Brain microvascular endothelial cell (primary cell): ENCODE results near the gene MAPKAPK2.
"Not testable (repeated sequence)": the region's sequence is repeated elsewhere in the genome, so short reads cannot be mapped to it uniquely, and the experiment has no call there.

ENCODE experiments used
- DNase-seq: peaks from one replicate; pipeline ENCODE4 v3.0.0-alpha.2; 2020
- H3K27ac ChIP-seq: fragments of 250-450 bp; sonication (Bioruptor Pico); 2 replicates; pipeline ENCODE4 v1.5.1; 2020; ENCODE audit warnings: mild to moderate bottlenecking, moderate library complexity
- H3K27me3 ChIP-seq: fragments of 250-450 bp; sonication (Bioruptor Pico); replicated peaks from 2 replicates; pipeline ENCODE4 v1.5.1; 2020; ENCODE audit warnings: mild to moderate bottlenecking
- H3K36me3 ChIP-seq: fragments of 250-450 bp; sonication (Bioruptor Pico); replicated peaks from 2 replicates; pipeline ENCODE4 v1.5.1; 2020; ENCODE audit warnings: mild to moderate bottlenecking
- H3K4me3 ChIP-seq: 2 replicates; pipeline ENCODE4 v1.5.1; 2011; ENCODE audit warnings: low read depth, mild to moderate bottlenecking, control low read depth, low read length, moderate library complexity
- CTCF ChIP-seq: IDR thresholded peaks from 2 replicates; pipeline ENCODE4 v1.5.1; 2011; ENCODE audit warnings: low read depth, mild to moderate bottlenecking, moderate library complexity, low read length, control low read depth, inconsistent platforms; ENCODE audit errors: missing control alignments
- in situ Hi-C: cut with HindIII; loops from 2 replicates; pipeline ENCODE4 v1.10.0; 2017; ENCODE audit warnings: low sequenced_read_pairs, low pct_ligation_motif_present

Gene MAPKAPK2

DNA sequence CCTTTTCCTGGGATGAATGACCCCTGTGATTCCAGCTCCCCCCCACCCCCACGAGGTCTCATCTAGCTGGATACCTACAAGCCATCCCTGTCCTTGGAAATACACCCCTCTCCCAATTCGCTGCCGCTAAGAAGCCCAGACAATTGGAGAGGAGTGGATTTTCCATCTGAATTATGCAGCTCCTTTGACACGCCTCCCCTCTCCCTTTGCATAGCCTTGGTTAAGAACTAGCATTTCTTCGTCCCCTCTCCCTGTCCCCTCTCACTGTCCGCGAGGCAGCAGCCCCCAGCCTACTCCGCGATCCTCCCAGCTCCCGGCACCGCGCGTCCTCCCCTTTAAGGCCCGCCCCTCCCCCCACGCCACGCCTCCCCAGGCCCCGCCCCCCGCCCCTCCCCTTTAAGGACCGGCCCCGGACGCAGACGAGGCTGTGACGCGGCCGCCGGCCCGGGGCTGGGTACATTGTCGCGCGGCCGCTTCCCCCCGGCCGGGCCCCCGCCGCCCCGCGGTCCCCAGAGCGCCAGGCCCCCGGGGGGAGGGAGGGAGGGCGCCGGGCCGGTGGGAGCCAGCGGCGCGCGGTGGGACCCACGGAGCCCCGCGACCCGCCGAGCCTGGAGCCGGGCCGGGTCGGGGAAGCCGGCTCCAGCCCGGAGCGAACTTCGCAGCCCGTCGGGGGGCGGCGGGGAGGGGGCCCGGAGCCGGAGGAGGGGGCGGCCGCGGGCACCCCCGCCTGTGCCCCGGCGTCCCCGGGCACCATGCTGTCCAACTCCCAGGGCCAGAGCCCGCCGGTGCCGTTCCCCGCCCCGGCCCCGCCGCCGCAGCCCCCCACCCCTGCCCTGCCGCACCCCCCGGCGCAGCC lies at the start of gene MAPKAPK2:
Gene MAPKAPK2, plus strand, starts transcription at position 428 of the 856 bp plus-strand sequence. Its CDS starts 325 bp downstream, at position 753.
- no peak for DNase-seq
- Histone ChIP-seq H3K27ac (peak within 1 kb of the TSS; percentile 82), H3K27me3 (peaks cover 4% of the 10 kb centered on the region), H3K4me3 (peak within 1 kb of the TSS; percentile 92), H3K36me3 (no peaks in the 10 kb centered on the region)
- no peak for TF ChIP-seq CTCF
- in situ Hi-C loops: no loop called here

- DNase-seq: peak; percentile 93
- Histone ChIP-seq H3K4me3 (peak within 1 kb of the TSS; percentile 87), H3K36me3 (peaks cover 2% of the 10 kb centered on the region), H3K27ac (peak within 1 kb of the TSS; percentile 67), H3K27me3 (no peaks in the 10 kb centered on the region)
- peak; percentile 3 for TF ChIP-seq CTCF
- in situ Hi-C loops: no loop called here
Measured at GRCh38 chr1:206635080-206635977, 49.4 kb upstream of the MAPKAPK2 start, which contains the start of gene DYRK3. DYRK3 (plus strand) TSS chr1:206635536; CDS start chr1:206635704, 168 bp downstream.

GRCh38 chr1:206635978-206636345 lies 48.7 kb upstream of the MAPKAPK2 start:
- H3K4me3 ChIP-seq: peak overlapping the region; percentile 87
- peak overlapping the region; percentile 67 for H3K27ac ChIP-seq
- DNase-seq: no peak
- no peak for TF ChIP-seq CTCF
- no peaks in the 10 kb centered on the region for H3K27me3 ChIP-seq
- in situ Hi-C loops: no loop called here
- H3K36me3 ChIP-seq: peaks cover 2% of the 10 kb centered on the region

GRCh38 chr1:206636671-206637070 lies 48.0 kb upstream of the MAPKAPK2 start:
- peaks cover 2% of the 10 kb centered on the region for H3K36me3 ChIP-seq
- in situ Hi-C loops: no loop called here
- no peaks in the 10 kb centered on the region for H3K27me3 ChIP-seq
- peak overlapping the region; percentile 32 for H3K4me3 ChIP-seq
- no peak for DNase-seq
- H3K27ac ChIP-seq: no peak overlapping the region
- TF ChIP-seq CTCF: no peak

GRCh38 chr1:206637605-206638004 lies 47.1 kb upstream of the MAPKAPK2 start:
- Histone ChIP-seq H3K27ac (no peak overlapping the region), H3K36me3 (peaks cover 5% of the 10 kb centered on the region), H3K27me3 (no peaks in the 10 kb centered on the region), H3K4me3 (no peak overlapping the region)
- DNase-seq: no peak
- no peak for TF ChIP-seq CTCF
- in situ Hi-C loops: no loop called here

DNA sequence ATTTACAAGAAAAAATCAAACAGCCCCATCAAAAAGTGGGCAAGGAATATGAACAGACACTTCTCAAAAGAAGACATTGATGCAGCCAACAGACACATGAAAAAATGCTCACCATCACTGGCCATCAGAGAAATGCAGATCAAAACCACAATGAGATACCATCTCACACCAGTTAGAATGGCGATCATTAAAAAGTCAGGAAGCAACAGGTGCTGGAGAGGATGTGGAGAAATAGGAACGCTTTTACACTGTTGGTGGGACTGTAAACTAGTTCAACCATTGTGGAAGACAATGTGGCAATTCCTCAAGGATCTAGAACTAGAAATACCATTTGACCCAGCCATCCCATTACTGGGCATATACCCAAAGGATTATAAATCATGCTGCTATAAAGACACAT lies 42.6 kb upstream of the MAPKAPK2 start:
- H3K27me3 ChIP-seq, H3K36me3 ChIP-seq, H3K4me3 ChIP-seq, H3K27ac ChIP-seq, DNase-seq, in situ Hi-C loops: not testable (repeated sequence)
